HTERT RPE-1 (cell line): ENCODE results near the gene PPP6R1.

Experiments used
- in situ Hi-C: fragments of 300-500 bp; cut with MboI; formaldehyde crosslinking; loops from 4 replicates; pipeline ENCODE4 v1.14.3; 2020; ENCODE audit warnings: low sequenced_read_pairs

PPP6R1 gene

DNA sequence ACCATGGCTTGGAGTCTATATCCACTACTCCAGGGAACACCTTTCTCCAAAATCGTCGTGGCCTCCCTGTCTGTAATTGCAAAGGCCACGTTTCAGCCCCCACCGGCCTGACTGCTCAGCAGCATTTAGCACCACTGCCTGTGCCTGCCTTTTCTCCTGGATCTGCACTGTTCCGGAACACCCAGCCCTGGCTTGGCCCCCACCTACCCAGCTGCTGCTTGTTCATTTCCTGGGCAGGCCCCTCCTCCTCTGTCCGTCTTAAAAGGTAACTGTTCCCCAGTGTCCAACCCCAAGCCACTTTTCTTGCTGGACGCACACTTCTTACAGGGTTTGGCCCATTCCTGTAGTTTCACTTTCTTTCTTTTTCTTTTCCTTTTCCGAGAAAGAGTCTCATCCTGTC lies 70.2 kb downstream of the PPP6R1 start:
- in situ Hi-C loops, result no loop called here

- in situ Hi-C loops, result no loop called here
These were observed 72.7 kb downstream of the PPP6R1 start for GRCh38 chr19:55186080-55186479.

- in situ Hi-C loops, result no loop called here
These were observed 77.1 kb downstream of the PPP6R1 start for GRCh38 chr19:55181740-55182139.
